Measurements from ENCODE around the gene HOXB13.

Gene HOXB13

GRCh38 chr17:48701864-48702532 lies 26.6 kb downstream of the HOXB13 start:
- DNase-seq, result no peak

- DNase-seq, result no peak
These were observed 35.4 kb downstream of the HOXB13 start for GRCh38 chr17:48693178-48693577.

- DNase-seq, result no peak
These were observed 36.5 kb downstream of the HOXB13 start for GRCh38 chr17:48692049-48692448.

GRCh38 chr17:48690655-48691054 lies 37.9 kb downstream of the HOXB13 start:
- DNase-seq, result no peak

GRCh38 chr17:48681609-48682008 lies 46.9 kb downstream of the HOXB13 start:
- no peak for DNase-seq

GRCh38 chr17:48679385-48680096 lies 49.0 kb downstream of the HOXB13 start:
- DNase-seq, result no peak

- DNase-seq, result peak; percentile 69
These were observed 50.2 kb downstream of the HOXB13 start for GRCh38 chr17:48678141-48678971.

GRCh38 chr17:48676963-48677558 lies 51.5 kb downstream of the HOXB13 start:
- no peak for DNase-seq

All from activated CD4-positive, alpha-beta T cell treated with anti-CD3 and anti-CD28 coated beads, Interleukin-2, amount 50 U/mL, for 1 hour (primary cell).